GM12873 (cell line): ENCODE data around the gene CCDC175.
A peak's percentile ranks its signal among the peaks of the same experiment; 100 is the strongest.

ENCODE experiments used
- CTCF ChIP-seq: IDR thresholded peaks from 2 replicates; pipeline ENCODE4 v1.5.1; 2012; ENCODE audit warnings: low read depth, mild to moderate bottlenecking, moderate library complexity, low read length, control low read depth; ENCODE audit not compliant: insufficient read depth; ENCODE audit errors: missing control alignments

Gene CCDC175

DNA sequence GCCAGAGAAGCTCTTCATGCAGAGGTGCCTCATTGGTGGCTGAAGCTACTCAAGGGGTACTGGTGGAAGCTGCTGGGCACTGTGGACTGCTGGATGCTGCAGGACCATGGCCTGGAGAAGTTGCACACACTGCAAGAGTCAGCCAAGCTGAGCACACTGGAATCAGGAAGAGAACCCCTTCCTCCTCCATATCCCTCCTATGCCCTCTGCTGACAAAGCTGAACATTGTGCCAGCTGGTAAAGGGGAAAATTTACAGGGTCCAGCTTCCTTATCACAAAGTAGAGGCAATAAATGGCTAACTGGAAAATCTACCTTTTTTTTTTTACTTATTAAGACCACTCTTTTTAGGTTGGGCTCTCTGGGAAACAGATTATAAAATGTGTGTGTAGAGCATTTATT, 6.5 kb downstream of the CCDC175 start:
- TF ChIP-seq CTCF = peak; percentile 11

- TF ChIP-seq CTCF = no peak
Measured at GRCh38 chr14:59566725-59567124, 9.9 kb downstream of the CCDC175 start.

- TF ChIP-seq CTCF = no peak
Measured at GRCh38 chr14:59566296-59566695, 10.3 kb downstream of the CCDC175 start.

DNA sequence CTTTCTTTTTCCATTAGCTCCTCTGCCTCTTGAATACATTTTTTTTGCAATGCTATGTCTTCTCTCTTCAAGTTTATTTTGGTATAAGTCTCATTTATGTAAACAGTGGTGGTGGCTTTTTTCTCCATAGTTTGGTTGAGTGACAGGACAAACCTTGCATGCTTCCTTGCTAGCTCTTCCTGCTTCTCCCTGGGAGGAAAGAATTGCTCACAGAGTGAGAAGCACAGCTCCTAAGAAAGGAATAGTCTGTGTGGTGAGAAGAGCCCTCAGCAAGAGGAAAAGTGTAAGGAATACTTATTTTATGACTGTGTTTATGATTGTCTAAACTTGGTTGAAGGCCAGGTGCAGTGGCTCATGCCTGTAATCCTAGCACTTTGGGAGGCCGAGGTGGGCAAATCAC, 11.5 kb downstream of the CCDC175 start:
- TF ChIP-seq CTCF = no peak

- TF ChIP-seq CTCF = no peak
Measured at GRCh38 chr14:59564366-59564765, 12.2 kb downstream of the CCDC175 start.

GRCh38 chr14:59547310-59547709, 29.3 kb downstream of the CCDC175 start:
- no peak for TF ChIP-seq CTCF

- TF ChIP-seq CTCF = no peak
Measured at GRCh38 chr14:59543873-59544272, 32.7 kb downstream of the CCDC175 start.
